Right lobe of liver (tissue), 4 donors: Measurements from ENCODE around the gene BCL10.

Experiments used
- POLR2A ChIP-seq: fragments of 450-650 bp; IDR thresholded peaks from one replicate; pipeline ENCODE4 v1.6.1; 2017; ENCODE audit warnings: antibody characterized with exemption, mild to moderate bottlenecking
- TF ChIP-seq, protein P1 (sequence below), 4 donors: fragments of 200-600 bp in 3 of 4; fragments of 450-650 bp in 1 of 4; IDR thresholded peaks; one replicate each; pipeline versions ENCODE4 v1.5.1 to v1.8.0; 2016 to 2022; ENCODE audit warnings: antibody characterized with exemption in 4 of 4, mild to moderate bottlenecking in 2 of 4
- donor health status: DM: no; HTN: no; CAD: no.
- donor health status: DM: no; HTN: no; CAD: no.
- donor health status: DM: no; HTN: yes; CAD: no.

DNA sequence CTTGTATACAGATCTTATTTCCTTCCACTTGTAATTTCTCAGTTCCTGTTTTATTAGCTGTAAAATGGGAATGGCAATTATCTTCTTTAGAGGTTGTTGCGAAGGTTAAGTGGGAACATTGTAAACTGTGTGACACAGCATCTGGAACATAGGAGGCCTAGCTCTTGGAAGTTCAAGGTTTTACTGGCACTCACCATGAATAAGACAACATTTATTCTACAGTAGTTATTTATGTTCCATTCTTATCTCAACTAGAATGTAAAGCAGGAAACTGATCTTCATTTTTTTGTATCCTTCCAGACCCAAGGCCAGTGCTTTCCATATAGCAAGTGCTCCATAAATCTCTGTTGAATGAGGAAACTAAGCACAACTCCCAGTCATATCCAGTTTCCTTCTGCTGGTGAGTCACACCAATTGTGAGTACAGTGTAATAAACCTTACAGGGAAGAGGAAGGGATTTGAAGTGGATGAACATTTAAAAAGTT is 1.4 kb downstream of the BCL10 start:
- TF ChIP-seq, protein P1, sequence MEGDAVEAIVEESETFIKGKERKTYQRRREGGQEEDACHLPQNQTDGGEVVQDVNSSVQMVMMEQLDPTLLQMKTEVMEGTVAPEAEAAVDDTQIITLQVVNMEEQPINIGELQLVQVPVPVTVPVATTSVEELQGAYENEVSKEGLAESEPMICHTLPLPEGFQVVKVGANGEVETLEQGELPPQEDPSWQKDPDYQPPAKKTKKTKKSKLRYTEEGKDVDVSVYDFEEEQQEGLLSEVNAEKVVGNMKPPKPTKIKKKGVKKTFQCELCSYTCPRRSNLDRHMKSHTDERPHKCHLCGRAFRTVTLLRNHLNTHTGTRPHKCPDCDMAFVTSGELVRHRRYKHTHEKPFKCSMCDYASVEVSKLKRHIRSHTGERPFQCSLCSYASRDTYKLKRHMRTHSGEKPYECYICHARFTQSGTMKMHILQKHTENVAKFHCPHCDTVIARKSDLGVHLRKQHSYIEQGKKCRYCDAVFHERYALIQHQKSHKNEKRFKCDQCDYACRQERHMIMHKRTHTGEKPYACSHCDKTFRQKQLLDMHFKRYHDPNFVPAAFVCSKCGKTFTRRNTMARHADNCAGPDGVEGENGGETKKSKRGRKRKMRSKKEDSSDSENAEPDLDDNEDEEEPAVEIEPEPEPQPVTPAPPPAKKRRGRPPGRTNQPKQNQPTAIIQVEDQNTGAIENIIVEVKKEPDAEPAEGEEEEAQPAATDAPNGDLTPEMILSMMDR (IDR thresholded peaks at IDR 0.05) = no peak
- no peak for TF ChIP-seq POLR2A
